ENCODE measurements around the gene PRAMEF18. TPM values are rescaled to one million over a fixed set of nuclear protein-coding genes. Genes with fewer than 3 reads are reported as not detected.
"Not testable (repeated sequence)": the region's sequence is repeated elsewhere in the genome, so short reads cannot be mapped to it uniquely, and the experiment has no call there.

The PRAMEF18 gene
- total RNA-seq (not detected in 2 replicates), polyA plus RNA-seq (not detected in 2 replicates)

GRCh38 chr1:13225675-13226204, at the start of gene PRAMEF18:
Gene PRAMEF18, minus strand, starts transcription at chr1:13226154. Its CDS starts 48 bp downstream, at chr1:13226106.
- H3K36me3 ChIP-seq; DNase-seq (ENCODE audit: low read depth in 1 of 2, low spot score in 1 of 2); H3K27me3 ChIP-seq; H3K9me3 ChIP-seq (ENCODE audit: low read depth); H3K4me3 ChIP-seq; H3K4me1 ChIP-seq (ENCODE audit: low read depth); H3K27ac ChIP-seq: not testable (repeated sequence)

- not testable (repeated sequence) for H3K4me3 ChIP-seq; H3K27ac ChIP-seq; H3K36me3 ChIP-seq; DNase-seq (ENCODE audit: low read depth in 1 of 2, low spot score in 1 of 2); H3K4me1 ChIP-seq (ENCODE audit: low read depth); H3K27me3 ChIP-seq; H3K9me3 ChIP-seq (ENCODE audit: low read depth)
These were observed 39.2 kb upstream of the PRAMEF18 start for GRCh38 chr1:13265124-13265523.

GRCh38 chr1:13253898-13254297, 27.9 kb upstream of the PRAMEF18 start, which contains the start of gene PRAMEF5:
Gene PRAMEF5, plus strand, starts transcription at chr1:13254198. Its CDS starts 5,071 bp downstream, at chr1:13259269.
- H3K36me3 ChIP-seq: not testable (repeated sequence)

GRCh38 chr1:13247122-13247521, 21.2 kb upstream of the PRAMEF18 start:
- not testable (repeated sequence) for H3K27ac ChIP-seq; H3K4me1 ChIP-seq (ENCODE audit: low read depth); H3K4me3 ChIP-seq; H3K36me3 ChIP-seq; H3K9me3 ChIP-seq (ENCODE audit: low read depth); DNase-seq (ENCODE audit: low read depth in 1 of 2, low spot score in 1 of 2); H3K27me3 ChIP-seq

More at GRCh38 chr1:13253898-13254297, 27.9 kb upstream of the PRAMEF18 start, which contains the start of gene PRAMEF5:
- H3K4me3 ChIP-seq; DNase-seq (ENCODE audit: low read depth in 1 of 2, low spot score in 1 of 2); H3K4me1 ChIP-seq (ENCODE audit: low read depth); H3K27ac ChIP-seq; H3K27me3 ChIP-seq; H3K9me3 ChIP-seq (ENCODE audit: low read depth): not testable (repeated sequence)

- not testable (repeated sequence) for H3K36me3 ChIP-seq; DNase-seq (ENCODE audit: low read depth in 1 of 2, low spot score in 1 of 2); H3K4me1 ChIP-seq (ENCODE audit: low read depth); H3K27me3 ChIP-seq; H3K9me3 ChIP-seq (ENCODE audit: low read depth); H3K4me3 ChIP-seq; H3K27ac ChIP-seq
These were observed 20.6 kb upstream of the PRAMEF18 start for GRCh38 chr1:13246554-13246871.

- not testable (repeated sequence) for DNase-seq (ENCODE audit: low read depth in 1 of 2, low spot score in 1 of 2); H3K36me3 ChIP-seq; H3K27me3 ChIP-seq; H3K4me1 ChIP-seq (ENCODE audit: low read depth); H3K4me3 ChIP-seq; H3K27ac ChIP-seq; H3K9me3 ChIP-seq (ENCODE audit: low read depth)
These were observed 20.0 kb upstream of the PRAMEF18 start for GRCh38 chr1:13245841-13246553.

- not testable (repeated sequence) for H3K36me3 ChIP-seq; H3K27me3 ChIP-seq; H3K27ac ChIP-seq; H3K9me3 ChIP-seq (ENCODE audit: low read depth); H3K4me3 ChIP-seq; H3K4me1 ChIP-seq (ENCODE audit: low read depth); DNase-seq (ENCODE audit: low read depth in 1 of 2, low spot score in 1 of 2)
These were observed 17.7 kb upstream of the PRAMEF18 start for GRCh38 chr1:13243536-13244263.

- H3K4me1 ChIP-seq (ENCODE audit: low read depth); DNase-seq (ENCODE audit: low read depth in 1 of 2, low spot score in 1 of 2); H3K27me3 ChIP-seq; H3K4me3 ChIP-seq; H3K27ac ChIP-seq; H3K9me3 ChIP-seq (ENCODE audit: low read depth); H3K36me3 ChIP-seq: not testable (repeated sequence)
These were observed 13.7 kb upstream of the PRAMEF18 start for GRCh38 chr1:13239633-13240032.

- H3K9me3 ChIP-seq (ENCODE audit: low read depth); DNase-seq (ENCODE audit: low read depth in 1 of 2, low spot score in 1 of 2); H3K36me3 ChIP-seq; H3K27me3 ChIP-seq; H3K27ac ChIP-seq; H3K4me1 ChIP-seq (ENCODE audit: low read depth); H3K4me3 ChIP-seq: not testable (repeated sequence)
These were observed 11.6 kb upstream of the PRAMEF18 start for GRCh38 chr1:13237572-13237971.

- H3K36me3 ChIP-seq; H3K27ac ChIP-seq; H3K4me3 ChIP-seq; H3K9me3 ChIP-seq (ENCODE audit: low read depth); DNase-seq (ENCODE audit: low read depth in 1 of 2, low spot score in 1 of 2); H3K4me1 ChIP-seq (ENCODE audit: low read depth); H3K27me3 ChIP-seq: not testable (repeated sequence)
These were observed 8.1 kb upstream of the PRAMEF18 start for GRCh38 chr1:13234057-13234456.

- H3K27ac ChIP-seq; H3K27me3 ChIP-seq; H3K4me1 ChIP-seq (ENCODE audit: low read depth); H3K9me3 ChIP-seq (ENCODE audit: low read depth); H3K36me3 ChIP-seq; H3K4me3 ChIP-seq; DNase-seq (ENCODE audit: low read depth in 1 of 2, low spot score in 1 of 2): not testable (repeated sequence)
These were observed 6.1 kb upstream of the PRAMEF18 start for GRCh38 chr1:13232056-13232455.

- not testable (repeated sequence) for H3K4me3 ChIP-seq; DNase-seq (ENCODE audit: low read depth in 1 of 2, low spot score in 1 of 2); H3K9me3 ChIP-seq (ENCODE audit: low read depth); H3K27ac ChIP-seq; H3K36me3 ChIP-seq; H3K27me3 ChIP-seq; H3K4me1 ChIP-seq (ENCODE audit: low read depth)
These were observed 5.3 kb upstream of the PRAMEF18 start for GRCh38 chr1:13231061-13231750.

- H3K36me3 ChIP-seq; DNase-seq (ENCODE audit: low read depth in 1 of 2, low spot score in 1 of 2); H3K4me3 ChIP-seq; H3K27me3 ChIP-seq; H3K9me3 ChIP-seq (ENCODE audit: low read depth); H3K4me1 ChIP-seq (ENCODE audit: low read depth); H3K27ac ChIP-seq: not testable (repeated sequence)
These were observed 4.6 kb upstream of the PRAMEF18 start for GRCh38 chr1:13230601-13231000.

GRCh38 chr1:13230096-13230495, 4.1 kb upstream of the PRAMEF18 start:
- H3K36me3 ChIP-seq; H3K9me3 ChIP-seq (ENCODE audit: low read depth); H3K27me3 ChIP-seq; DNase-seq (ENCODE audit: low read depth in 1 of 2, low spot score in 1 of 2); H3K4me1 ChIP-seq (ENCODE audit: low read depth); H3K27ac ChIP-seq; H3K4me3 ChIP-seq: not testable (repeated sequence)

Data from cardiac muscle cell (in vitro differentiated cells and primary cell).